Left forelimb (tissue), 1 donor: ENCODE data around the gene SUSD3.

Experiments used
- DNase-seq: peaks from one replicate; pipeline ENCODE4 v3.0.0-alpha.2; 2018; ENCODE audit warnings: low spot score

Gene SUSD3

DNA sequence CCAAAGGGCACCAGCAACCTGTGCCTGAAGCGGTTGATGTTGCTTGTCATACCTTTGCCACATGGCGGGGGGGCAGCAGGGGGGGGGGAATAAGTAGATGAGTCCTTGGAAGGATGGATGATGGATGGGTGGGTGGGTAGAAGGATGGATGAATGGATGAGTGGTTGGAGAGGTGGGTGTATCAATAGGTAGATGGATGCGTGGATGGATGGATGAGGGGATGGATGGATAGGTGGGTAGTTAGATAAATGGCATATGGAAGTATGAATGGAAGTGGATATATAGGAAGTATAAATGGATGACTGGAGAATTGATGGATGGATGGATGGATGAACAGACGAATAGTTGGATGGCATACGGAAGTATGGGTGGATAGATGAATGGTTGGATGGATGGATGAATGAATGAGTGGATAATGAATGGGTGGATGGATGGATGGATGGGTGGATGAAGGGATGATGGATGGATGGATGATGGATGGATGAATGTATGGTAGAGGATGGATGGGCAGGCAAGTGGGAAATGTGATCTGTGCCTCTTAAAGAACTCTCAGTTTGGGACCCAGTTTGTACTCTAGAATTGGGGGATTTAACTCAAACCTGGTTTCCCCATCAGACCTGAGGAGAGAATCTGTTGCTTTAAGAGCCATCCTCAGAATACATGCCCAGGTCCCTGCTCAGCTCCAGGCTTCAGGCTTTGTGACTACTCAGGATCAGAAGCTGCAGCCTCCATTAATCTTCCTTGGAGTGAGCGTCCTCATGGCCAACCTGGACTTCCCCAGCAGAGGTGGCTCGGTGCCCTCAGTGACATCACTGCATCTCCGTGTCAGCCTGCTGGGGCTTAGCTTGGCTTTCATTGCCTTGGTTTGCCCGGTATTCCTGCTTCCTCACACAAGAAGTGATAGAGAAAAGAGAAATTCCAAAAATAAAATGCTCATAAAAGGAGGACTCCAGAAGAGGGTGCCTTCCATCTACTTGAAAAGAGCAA lies 27.6 kb upstream of the SUSD3 start:
- no peak for DNase-seq

- no peak for DNase-seq
Measured at GRCh38 chr9:93031629-93032430, 26.7 kb upstream of the SUSD3 start.

DNA sequence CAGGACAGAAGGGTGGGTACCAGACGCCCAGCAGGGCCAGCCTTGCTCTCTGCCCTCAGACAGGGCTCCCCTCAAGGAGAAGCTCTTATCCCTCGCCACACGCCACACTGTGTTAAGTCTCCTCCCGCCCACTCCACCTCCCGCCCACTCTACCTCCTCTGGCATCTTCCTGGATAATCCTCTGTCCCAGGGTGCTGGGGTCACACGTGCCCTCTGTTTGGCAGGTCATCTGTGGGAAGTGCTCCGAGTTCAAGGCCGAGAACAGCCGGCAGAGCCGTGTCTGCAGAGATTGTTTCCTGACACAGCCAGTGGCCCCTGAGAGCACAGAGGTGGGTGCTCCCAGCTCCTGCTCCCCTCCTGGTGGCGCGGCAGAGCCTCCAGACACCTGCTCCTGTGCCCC lies 26.0 kb upstream of the SUSD3 start:
- DNase-seq, result no peak

DNA sequence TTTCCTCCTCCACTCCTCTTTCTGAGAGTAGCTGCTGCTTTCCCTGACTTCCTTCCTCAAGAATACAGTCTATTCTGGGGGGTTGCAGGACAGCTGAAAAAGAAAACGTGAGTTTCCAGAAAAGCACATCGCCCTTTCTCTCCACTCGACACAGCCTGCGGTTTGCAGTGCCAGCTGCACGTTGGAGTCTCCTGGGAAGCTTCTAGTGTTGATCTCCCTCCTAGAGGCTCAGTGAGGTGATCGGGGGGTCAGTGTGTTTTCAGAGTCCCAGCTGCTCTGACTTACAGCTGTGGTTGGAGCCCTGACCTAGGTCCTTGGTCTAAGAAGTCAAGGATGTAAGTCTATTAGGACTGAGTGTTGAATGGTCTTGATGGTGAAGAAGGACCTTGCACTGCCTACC lies 25.0 kb upstream of the SUSD3 start:
- DNase-seq, result no peak

- no peak for DNase-seq
Measured at GRCh38 chr9:93035106-93035660, 23.3 kb upstream of the SUSD3 start.

DNA sequence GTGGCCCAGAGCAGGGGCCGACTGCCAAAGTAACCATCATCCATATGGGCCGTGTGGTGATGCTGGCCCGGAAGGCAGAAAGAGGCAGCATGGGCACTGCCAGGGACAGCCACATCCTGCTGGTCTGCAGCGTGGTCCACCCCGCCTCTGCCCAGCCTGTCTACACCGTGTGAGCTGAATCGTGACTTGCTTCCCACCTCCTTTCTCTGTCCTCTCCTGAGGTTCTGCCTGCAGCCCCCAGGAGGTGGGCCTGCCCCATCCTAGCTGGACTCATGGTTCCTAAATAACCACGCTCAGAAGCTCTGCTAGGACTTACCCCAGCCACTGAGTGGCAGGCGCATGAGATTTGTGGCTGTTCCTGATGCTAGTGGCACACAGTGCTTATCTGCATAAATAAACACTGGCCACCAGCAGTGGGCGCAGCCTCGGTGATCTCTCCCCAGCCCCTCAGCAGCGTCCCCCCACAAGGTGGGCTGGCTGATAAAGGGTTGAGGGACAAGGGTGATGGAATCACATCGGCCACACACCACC lies 22.6 kb upstream of the SUSD3 start:
- DNase-seq, result no peak

- DNase-seq, result no peak
Measured at GRCh38 chr9:93036887-93037475, 21.5 kb upstream of the SUSD3 start.

DNA sequence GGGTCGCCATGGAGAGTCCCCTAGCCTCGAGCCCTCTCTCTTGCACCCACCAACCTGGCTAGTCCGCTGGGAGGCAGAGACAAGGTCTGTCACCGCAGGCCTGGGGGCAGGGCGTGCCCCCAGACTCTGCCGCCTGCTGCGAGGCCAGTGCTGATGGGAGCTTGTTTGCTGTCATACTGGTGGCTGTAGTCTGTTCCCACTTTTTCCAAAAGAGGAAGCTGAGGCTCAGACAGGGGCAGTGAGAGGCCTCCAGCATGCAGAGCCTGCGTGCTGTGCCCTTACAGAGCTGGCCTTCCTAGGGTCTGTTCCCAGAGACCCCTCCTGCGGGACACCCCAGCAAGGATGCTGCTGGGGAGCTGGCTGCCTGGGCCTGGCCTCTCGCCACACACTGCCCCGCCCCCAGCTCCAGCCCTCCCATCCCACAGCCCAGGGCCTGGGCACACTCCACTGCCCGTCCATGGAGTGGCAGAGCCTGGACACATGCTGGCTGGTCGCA lies 21.0 kb upstream of the SUSD3 start:
- no peak for DNase-seq

GRCh38 chr9:93038918-93039317 lies 19.6 kb upstream of the SUSD3 start:
- no peak for DNase-seq

DNA sequence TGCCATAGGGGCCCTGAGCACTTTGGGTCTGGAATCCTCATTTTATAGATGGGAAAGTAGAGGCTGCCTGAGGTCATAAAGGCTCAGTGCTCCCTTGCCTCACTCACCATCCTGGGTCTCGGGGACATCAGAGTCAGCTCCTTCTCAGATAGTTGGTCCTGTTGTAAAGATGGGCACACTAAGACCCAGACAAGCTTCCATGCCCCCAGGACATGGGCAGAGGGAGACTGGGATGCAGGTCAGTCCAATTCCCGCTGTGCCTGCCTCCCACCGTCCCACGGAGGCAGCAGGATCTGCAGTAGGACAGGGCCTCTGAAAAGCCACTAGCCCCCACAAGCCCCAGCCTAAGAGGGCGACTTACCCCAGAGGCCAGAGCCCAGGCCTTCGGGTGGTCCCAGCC lies 19.0 kb upstream of the SUSD3 start:
- no peak for DNase-seq

- DNase-seq, result no peak
Measured at GRCh38 chr9:93039976-93040375, 18.5 kb upstream of the SUSD3 start.

GRCh38 chr9:93040409-93040808 lies 18.1 kb upstream of the SUSD3 start:
- no peak for DNase-seq

DNA sequence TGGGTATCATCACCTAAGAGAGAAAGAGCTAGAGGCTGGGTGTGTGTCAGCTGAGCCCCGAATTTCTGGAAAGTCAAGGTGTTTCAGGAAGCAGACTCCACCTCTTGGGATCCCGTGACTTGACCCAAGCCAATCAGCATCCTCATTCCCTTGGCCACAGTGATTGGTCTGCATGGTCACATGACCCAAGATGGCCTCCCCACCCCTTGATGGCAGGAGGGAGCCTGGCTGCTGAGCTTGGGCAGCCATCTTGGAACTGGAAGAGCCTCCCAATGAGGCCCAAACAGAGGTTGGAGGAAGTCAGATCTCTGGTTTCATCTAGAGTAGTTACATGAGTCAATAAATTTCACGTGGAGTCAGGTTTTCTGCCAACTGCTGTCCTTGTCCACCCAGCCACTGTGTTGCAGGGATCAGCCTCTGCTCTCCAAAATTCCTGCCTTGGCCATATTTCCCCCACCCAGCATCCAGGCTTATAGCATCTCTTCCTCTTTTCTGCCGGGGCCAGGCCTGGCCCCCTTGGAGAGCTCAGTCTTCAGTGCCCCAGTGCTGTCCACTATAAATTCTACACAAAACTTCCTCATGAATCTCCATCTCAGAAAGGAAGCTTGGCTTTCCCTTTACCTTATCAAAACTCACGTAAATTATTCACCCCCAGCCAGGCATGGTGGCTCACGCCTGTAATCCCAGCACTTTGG lies 17.2 kb upstream of the SUSD3 start:
- no peak for DNase-seq

- DNase-seq, result no peak
Measured at GRCh38 chr9:93043122-93043521, 15.4 kb upstream of the SUSD3 start.

DNA sequence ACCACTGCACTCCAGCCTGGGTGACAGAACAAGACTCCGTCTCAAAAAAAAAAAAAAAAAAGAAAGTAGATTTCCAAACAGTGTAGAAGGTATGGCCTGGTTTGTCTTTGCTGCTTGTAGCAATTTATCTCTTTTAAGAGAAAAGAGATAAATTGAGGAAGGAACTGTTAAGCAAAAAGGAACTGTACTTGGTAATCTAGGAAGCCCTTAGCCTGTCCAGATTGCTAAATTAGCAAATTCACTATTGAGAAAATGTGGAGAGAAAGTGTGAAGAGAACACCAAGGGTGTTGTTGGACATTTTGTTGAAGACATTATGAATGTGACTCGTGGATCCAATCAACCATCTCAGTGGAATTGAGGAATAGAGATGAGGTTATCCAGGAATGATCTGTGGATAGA lies 13.0 kb upstream of the SUSD3 start:
- DNase-seq, result no peak

DNA sequence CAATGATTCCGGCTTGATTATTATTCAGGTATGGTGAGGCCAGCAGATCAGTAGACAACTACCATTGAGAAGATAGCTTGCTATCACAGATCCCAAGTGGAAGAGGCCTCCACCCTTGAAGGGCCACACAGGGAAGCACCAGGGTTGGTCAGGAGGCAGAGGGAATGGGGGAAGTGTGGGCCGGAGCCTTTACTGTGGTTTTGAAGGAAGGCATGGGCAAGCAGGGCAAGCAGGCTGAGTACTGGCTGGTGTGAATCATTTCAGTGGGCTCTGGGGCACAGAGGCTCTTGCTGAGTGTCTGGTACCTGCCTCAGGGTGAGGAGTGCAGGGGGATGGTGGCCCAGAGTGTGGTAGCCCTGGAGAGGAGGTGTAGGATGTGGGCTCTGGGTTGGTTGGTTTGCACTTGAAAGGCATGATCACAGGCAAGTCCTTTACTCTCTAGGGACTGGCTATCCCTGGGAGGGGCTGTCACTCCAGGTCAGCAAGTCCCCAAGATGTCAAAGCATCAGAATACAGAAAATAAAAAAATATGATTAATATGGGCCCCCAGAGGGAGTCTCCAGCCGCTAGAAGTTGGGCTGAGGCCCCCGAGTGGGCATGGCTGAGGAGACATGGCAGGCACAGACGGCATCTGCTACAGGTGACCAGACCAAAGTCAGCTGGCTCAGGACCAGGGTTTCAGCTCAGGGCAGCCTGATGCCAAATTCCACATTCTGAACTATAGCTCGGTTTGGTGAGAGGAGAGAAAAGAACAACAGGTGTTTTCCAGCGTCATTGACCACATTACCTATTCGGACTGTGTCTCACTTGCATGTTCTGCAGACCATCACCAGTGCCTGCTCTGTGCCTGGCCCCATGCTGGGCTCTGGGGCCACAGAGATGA lies 9.7 kb upstream of the SUSD3 start:
- no peak for DNase-seq

DNA sequence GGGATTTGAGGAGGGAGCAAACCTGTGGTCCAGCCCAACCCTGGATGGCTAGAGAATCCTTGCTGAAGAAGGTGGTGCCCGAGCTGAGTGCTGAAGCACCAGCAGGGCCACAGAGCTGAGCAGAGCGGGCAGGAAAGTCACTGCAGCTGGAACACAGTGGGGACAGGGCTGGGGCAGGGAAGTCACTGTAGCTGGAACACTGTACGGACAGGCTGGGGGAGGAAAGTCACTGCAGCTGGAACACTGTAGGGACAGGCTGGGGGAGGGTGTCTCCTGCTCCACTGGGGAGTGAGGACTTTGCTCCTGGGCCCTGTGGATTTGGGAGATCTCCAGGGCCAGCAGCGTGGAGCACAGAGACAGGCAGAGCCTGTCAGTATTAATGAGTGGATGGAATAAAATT lies 9.0 kb upstream of the SUSD3 start:
- no peak for DNase-seq

DNA sequence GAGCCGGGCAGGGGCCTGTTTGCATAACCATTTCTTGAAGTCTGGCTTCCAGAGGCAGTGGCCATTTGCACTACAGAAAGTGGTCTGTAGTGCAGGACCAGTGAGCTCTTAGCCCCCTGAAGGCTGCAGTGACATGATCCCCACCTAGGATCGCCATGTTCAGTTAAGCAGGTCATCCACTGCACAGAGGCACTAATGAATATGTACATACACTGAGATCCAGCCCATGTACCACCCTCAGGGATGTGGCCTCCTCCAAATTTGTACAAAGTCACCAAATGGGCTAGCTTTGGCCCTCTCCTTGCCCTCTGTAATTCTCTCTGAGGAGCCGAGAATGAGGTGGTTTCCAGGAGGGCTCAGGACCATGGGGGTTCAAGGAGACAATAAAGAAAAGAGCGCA lies 8.3 kb upstream of the SUSD3 start:
- no peak for DNase-seq

- peak; percentile 71 for DNase-seq
Measured at GRCh38 chr9:93051680-93052089, 6.8 kb upstream of the SUSD3 start.

DNA sequence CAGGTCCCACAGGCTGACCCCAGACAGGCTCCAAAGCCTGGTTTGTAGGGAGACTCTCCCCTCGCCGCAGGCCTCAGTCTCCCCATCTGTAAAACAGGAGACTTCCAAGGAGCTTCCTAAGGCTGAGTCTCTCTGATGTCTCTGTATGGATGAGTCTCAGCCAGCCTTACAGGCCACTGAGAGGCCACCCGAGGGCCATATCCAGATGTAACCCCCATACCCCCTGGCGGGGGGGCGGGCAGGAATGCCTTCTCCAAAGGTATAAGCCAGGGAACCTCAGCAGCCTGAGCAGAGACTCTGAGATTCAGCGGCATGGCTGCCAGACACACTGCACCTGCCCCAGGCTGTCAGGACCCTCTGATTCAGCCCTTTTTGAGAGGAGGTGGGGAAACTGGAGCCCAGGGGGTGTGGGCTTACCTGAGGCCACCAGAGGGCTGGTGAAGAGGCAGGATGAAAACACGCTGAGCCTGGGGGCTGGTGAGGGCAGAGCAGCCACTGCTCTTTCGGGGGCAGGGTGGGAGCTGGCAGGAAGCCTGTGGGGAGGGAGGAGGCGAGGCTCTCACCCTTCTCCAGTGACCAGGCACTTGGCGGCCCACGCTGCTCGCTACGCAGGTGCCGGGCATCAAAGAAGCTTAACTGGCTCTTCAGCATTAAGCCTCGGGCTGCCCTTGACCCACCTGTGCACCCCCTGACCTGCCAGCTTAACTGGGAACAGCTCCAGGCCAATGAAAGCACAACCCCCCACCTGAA lies 5.5 kb upstream of the SUSD3 start:
- DNase-seq, result no peak
